ENCODE data around the gene MEGF6.

- no peak for TF ChIP-seq POLR2AphosphoS5 (IDR thresholded peaks at IDR 0.05; ENCODE audit: low read depth, low read length)
- TF ChIP-seq TAF1 (IDR thresholded peaks at IDR 0.05; ENCODE audit: borderline replicate concordance, low read depth, low read length) = no peak
- no peak for TF ChIP-seq POLR2A (IDR thresholded peaks at IDR 0.05; ENCODE audit: low read depth, low read length)
These were observed 34.0 kb downstream of the MEGF6 start for GRCh38 chr1:3577300-3577699.
